Panc1 (cell line): ENCODE data around the gene TAF7.

ENCODE experiments used
- CTCF ChIP-seq: fragments of 450-650 bp; IDR thresholded peaks from 2 replicates; pipeline ENCODE4 v1.5.1; 2017; ENCODE audit warnings: mild to moderate bottlenecking
- POLR2AphosphoS5 ChIP-seq: IDR thresholded peaks from 2 replicates; pipeline ENCODE4 v1.6.1; 2012; ENCODE audit warnings: mild to moderate bottlenecking, low read depth, low read length, moderate library complexity
- REST ChIP-seq, 2 experiments: IDR thresholded peaks; 2 replicates each; pipeline ENCODE4 v1.6.1; 2011 to 2012; ENCODE audit warnings: low read depth in 2 of 2, control low read depth in 1 of 2, low read length in 1 of 2, mild to moderate bottlenecking in 1 of 2, moderate library complexity in 1 of 2; ENCODE audit not compliant: insufficient read depth in 1 of 2
- SIN3A ChIP-seq: IDR thresholded peaks from 2 replicates; pipeline ENCODE4 v1.6.1; 2012; ENCODE audit warnings: low read depth, mild to moderate bottlenecking, low read length, moderate library complexity, borderline replicate concordance; ENCODE audit not compliant: insufficient read depth
- TCF7L2 ChIP-seq: IDR thresholded peaks from 2 replicates; pipeline ENCODE4 v1.6.1; 2011; ENCODE audit warnings: mild to moderate bottlenecking, low read depth, low read length, inconsistent platforms

DNA sequence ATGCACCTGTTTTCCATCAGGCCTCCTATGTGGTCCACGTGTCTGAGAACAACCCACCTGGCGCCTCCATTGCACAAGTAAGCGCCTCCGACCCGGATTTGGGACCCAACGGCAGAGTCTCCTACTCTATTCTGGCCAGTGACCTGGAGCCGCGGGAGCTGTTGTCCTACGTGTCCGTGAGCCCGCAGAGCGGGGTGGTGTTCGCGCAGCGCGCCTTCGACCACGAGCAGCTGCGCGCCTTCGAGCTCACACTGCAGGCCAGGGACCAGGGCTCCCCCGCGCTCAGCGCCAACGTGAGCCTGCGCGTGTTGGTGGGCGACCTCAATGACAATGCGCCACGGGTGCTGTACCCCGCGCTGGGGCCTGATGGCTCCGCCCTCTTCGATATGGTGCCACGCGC is 31.0 kb upstream of the TAF7 start:
- TF ChIP-seq CTCF (no peak), REST (IDR thresholded peaks at IDR 0.05; ENCODE audit: insufficient read depth in 1 of 2, low read depth in 2 of 2, low read length in 1 of 2) (no peak), POLR2AphosphoS5 (no peak), SIN3A (no peak), TCF7L2 (no peak)
